ENCODE data around the gene GTF3A.
A peak's percentile ranks its signal among the peaks of the same experiment; 100 is the strongest.

Gene GTF3A

GRCh38 chr13:27405546-27406134 lies 18.8 kb upstream of the GTF3A start:
- DNase-seq = no peak

GRCh38 chr13:27406178-27406939 lies 18.1 kb upstream of the GTF3A start:
- peak in 3 of 6 experiments; percentile 5 to 53 (median 47) for DNase-seq

- DNase-seq = no peak
These were observed 16.3 kb upstream of the GTF3A start for GRCh38 chr13:27408074-27408473.

- no peak for DNase-seq
These were observed 15.4 kb upstream of the GTF3A start for GRCh38 chr13:27409013-27409412.

- no peak for DNase-seq
These were observed 13.1 kb upstream of the GTF3A start for GRCh38 chr13:27411341-27411740.

- DNase-seq = no peak
These were observed 9.3 kb upstream of the GTF3A start for GRCh38 chr13:27415116-27415515.

- no peak for DNase-seq
These were observed 5.1 kb upstream of the GTF3A start for GRCh38 chr13:27419328-27419727.

- no peak for DNase-seq
These were observed 3.1 kb upstream of the GTF3A start for GRCh38 chr13:27421101-27421871.

GRCh38 chr13:27423333-27423732 lies 1.1 kb upstream of the GTF3A start:
- DNase-seq = no peak

- peak in 1 of 6 experiments; percentile 32 for DNase-seq
These were observed 919 bp downstream of the GTF3A start for GRCh38 chr13:27425158-27425917.

GRCh38 chr13:27425918-27426630 lies 1.7 kb downstream of the GTF3A start:
- peak; percentile 52 to 83 (median 72) for DNase-seq

- no peak for DNase-seq
These were observed 3.2 kb downstream of the GTF3A start for GRCh38 chr13:27427641-27428040.

- DNase-seq = no peak
These were observed 3.7 kb downstream of the GTF3A start for GRCh38 chr13:27428160-27428559.

GRCh38 chr13:27432180-27432579 lies 7.8 kb downstream of the GTF3A start:
- no peak for DNase-seq

GRCh38 chr13:27432611-27433210 lies 8.3 kb downstream of the GTF3A start:
- peak in 2 of 6 experiments; percentile 12 to 15 for DNase-seq

- no peak for DNase-seq
These were observed 12.7 kb downstream of the GTF3A start for GRCh38 chr13:27437126-27437525.

GRCh38 chr13:27440408-27440807 lies 16.0 kb downstream of the GTF3A start:
- DNase-seq = no peak

- peak; percentile 6 to 48 (median 18) for DNase-seq
These were observed 17.7 kb downstream of the GTF3A start for GRCh38 chr13:27442071-27442647.

- no peak for DNase-seq
These were observed 18.4 kb downstream of the GTF3A start for GRCh38 chr13:27442797-27443196.

GRCh38 chr13:27446986-27447583 lies 22.7 kb downstream of the GTF3A start:
- DNase-seq = peak in 4 of 6 experiments; percentile 21 to 61 (median 48)

- DNase-seq = no peak
These were observed 23.9 kb downstream of the GTF3A start for GRCh38 chr13:27448308-27448707.

All from stimulated activated naive CD4-positive, alpha-beta T cell (primary cell).